Astrocyte of the hippocampus (primary cell): ENCODE measurements around the gene OSBPL6.
"Not testable (repeated sequence)": the region's sequence is repeated elsewhere in the genome, so short reads cannot be mapped to it uniquely, and the experiment has no call there.

Experiments
- DNase-seq: peaks from one replicate; pipeline ENCODE4 v3.0.0; 2011; ENCODE audit warnings: low read depth, low spot score

OSBPL6 gene

GRCh38 chr2:178198441-178198840 is 4.1 kb downstream of the OSBPL6 start:
- not testable (repeated sequence) for DNase-seq

GRCh38 chr2:178199334-178199733 is 5.0 kb downstream of the OSBPL6 start:
- DNase-seq: no peak

GRCh38 chr2:178200331-178200730 is 6.0 kb downstream of the OSBPL6 start:
- DNase-seq: no peak

GRCh38 chr2:178202927-178203326 is 8.6 kb downstream of the OSBPL6 start:
- DNase-seq: no peak

- DNase-seq: no peak
Measured at GRCh38 chr2:178204977-178205376, 10.7 kb downstream of the OSBPL6 start.

- DNase-seq: peak; percentile 65
Measured at GRCh38 chr2:178205853-178206521, 11.7 kb downstream of the OSBPL6 start.

GRCh38 chr2:178208336-178208735 is 14.0 kb downstream of the OSBPL6 start:
- no peak for DNase-seq

- no peak for DNase-seq
Measured at GRCh38 chr2:178208817-178209216, 14.5 kb downstream of the OSBPL6 start.

GRCh38 chr2:178211460-178211859 is 17.1 kb downstream of the OSBPL6 start:
- no peak for DNase-seq

GRCh38 chr2:178211943-178212342 is 17.6 kb downstream of the OSBPL6 start:
- DNase-seq: peak; percentile 45

GRCh38 chr2:178213991-178214390 is 19.7 kb downstream of the OSBPL6 start:
- DNase-seq: no peak

GRCh38 chr2:178219247-178219646 is 24.9 kb downstream of the OSBPL6 start:
- no peak for DNase-seq

- no peak for DNase-seq
Measured at GRCh38 chr2:178220814-178221213, 26.5 kb downstream of the OSBPL6 start.

- DNase-seq: no peak
Measured at GRCh38 chr2:178221556-178221955, 27.2 kb downstream of the OSBPL6 start.

- DNase-seq: no peak
Measured at GRCh38 chr2:178223806-178224205, 29.5 kb downstream of the OSBPL6 start.

- DNase-seq: peak; percentile 93
Measured at GRCh38 chr2:178225006-178225805, 30.9 kb downstream of the OSBPL6 start.

GRCh38 chr2:178227187-178227586 is 32.9 kb downstream of the OSBPL6 start:
- DNase-seq: peak; percentile 44

- DNase-seq: no peak
Measured at GRCh38 chr2:178229927-178230326, 35.6 kb downstream of the OSBPL6 start.

- no peak for DNase-seq
Measured at GRCh38 chr2:178230396-178230795, 36.1 kb downstream of the OSBPL6 start.

GRCh38 chr2:178233428-178233827 is 39.1 kb downstream of the OSBPL6 start:
- DNase-seq: no peak

GRCh38 chr2:178234648-178235047 is 40.3 kb downstream of the OSBPL6 start:
- DNase-seq: no peak

GRCh38 chr2:178237488-178238153 is 43.3 kb downstream of the OSBPL6 start:
- DNase-seq: no peak

- no peak for DNase-seq
Measured at GRCh38 chr2:178238154-178238521, 43.8 kb downstream of the OSBPL6 start.
